Measurements from ENCODE around the gene AP2A2. TPM values are rescaled to one million over a fixed set of nuclear protein-coding genes. Genes with fewer than 3 reads are reported as not detected.

AP2A2 gene
- total RNA-seq, 1 experiment from 2014 or later: 43.1 TPM

GRCh38 chr11:1041936-1042608 is 116.4 kb downstream of the AP2A2 start:
- H3K4me3 ChIP-seq: no peak overlapping the region
- peaks cover 5% of the 10 kb centered on the region for H3K9me3 ChIP-seq
- peaks cover 6% of the 10 kb centered on the region; the same call in 1 of the 2 replicates for H3K27me3 ChIP-seq
- no peak for DNase-seq
- H3K36me3 ChIP-seq: no peaks in the 10 kb centered on the region

- peaks cover 5% of the 10 kb centered on the region for H3K9me3 ChIP-seq
- no peaks in the 10 kb centered on the region for H3K36me3 ChIP-seq
- no peak for DNase-seq
- H3K4me3 ChIP-seq: no peak overlapping the region
- H3K27me3 ChIP-seq: peaks cover 9% of the 10 kb centered on the region; the same call in 1 of the 2 replicates
Observed at GRCh38 chr11:1042626-1043562, 117.2 kb downstream of the AP2A2 start.

GRCh38 chr11:1043563-1044096 is 118.0 kb downstream of the AP2A2 start:
- DNase-seq: no peak
- H3K36me3 ChIP-seq: no peaks in the 10 kb centered on the region

GRCh38 chr11:1044160-1044559 is 118.5 kb downstream of the AP2A2 start:
- no peaks in the 10 kb centered on the region for H3K36me3 ChIP-seq
- H3K9me3 ChIP-seq: peaks cover 5% of the 10 kb centered on the region
- peaks cover 9% of the 10 kb centered on the region; the same call in 1 of the 2 replicates for H3K27me3 ChIP-seq
- no peak for DNase-seq
- no peak overlapping the region for H3K4me3 ChIP-seq

More at GRCh38 chr11:1043563-1044096, 118.0 kb downstream of the AP2A2 start:
- Histone ChIP-seq H3K9me3 (peaks cover 5% of the 10 kb centered on the region), H3K4me3 (no peak overlapping the region), H3K27me3 (peaks cover 9% of the 10 kb centered on the region; the same call in 1 of the 2 replicates)

GRCh38 chr11:1047595-1048156 is 122.0 kb downstream of the AP2A2 start:
- no peak overlapping the region for H3K4me3 ChIP-seq
- no peak for DNase-seq
- peaks cover 5% of the 10 kb centered on the region for H3K9me3 ChIP-seq
- H3K36me3 ChIP-seq: no peaks in the 10 kb centered on the region
- H3K27me3 ChIP-seq: peaks cover 9% of the 10 kb centered on the region; the same call in 1 of the 2 replicates

GRCh38 chr11:1048375-1049070 is 122.9 kb downstream of the AP2A2 start:
- Histone ChIP-seq H3K36me3 (no peaks in the 10 kb centered on the region), H3K4me3 (no peak overlapping the region), H3K27me3 (peaks cover 9% of the 10 kb centered on the region; the same call in 1 of the 2 replicates), H3K9me3 (peaks cover 5% of the 10 kb centered on the region)
- no peak for DNase-seq

GRCh38 chr11:1049071-1049405 is 123.4 kb downstream of the AP2A2 start:
- Histone ChIP-seq H3K4me3 (no peak overlapping the region), H3K9me3 (peaks cover 5% of the 10 kb centered on the region), H3K27me3 (peaks cover 9% of the 10 kb centered on the region; the same call in 1 of the 2 replicates), H3K36me3 (no peaks in the 10 kb centered on the region)
- DNase-seq: no peak

GRCh38 chr11:1049431-1049891 is 123.8 kb downstream of the AP2A2 start:
- Histone ChIP-seq H3K9me3 (peaks cover 5% of the 10 kb centered on the region), H3K27me3 (peaks cover 9% of the 10 kb centered on the region; the same call in 1 of the 2 replicates), H3K36me3 (no peaks in the 10 kb centered on the region), H3K4me3 (no peak overlapping the region)
- no peak for DNase-seq

GRCh38 chr11:1049911-1050580 is 124.4 kb downstream of the AP2A2 start:
- H3K27me3 ChIP-seq: peaks cover 5% of the 10 kb centered on the region; the same call in 1 of the 2 replicates
- no peak overlapping the region for H3K4me3 ChIP-seq
- H3K36me3 ChIP-seq: no peaks in the 10 kb centered on the region
- no peak for DNase-seq
- H3K9me3 ChIP-seq: peaks cover 1% of the 10 kb centered on the region

- Histone ChIP-seq H3K9me3 (no peaks in the 10 kb centered on the region), H3K27me3 (peaks cover 5% of the 10 kb centered on the region; the same call in 1 of the 2 replicates), H3K4me3 (no peak overlapping the region), H3K36me3 (no peaks in the 10 kb centered on the region)
- DNase-seq: peak; percentile 56
Observed at GRCh38 chr11:1050581-1051355, 125.1 kb downstream of the AP2A2 start.

GRCh38 chr11:1051356-1052132 is 125.9 kb downstream of the AP2A2 start:
- DNase-seq: no peak
- Histone ChIP-seq H3K4me3 (no peak overlapping the region), H3K27me3 (peaks cover 5% of the 10 kb centered on the region; the same call in 1 of the 2 replicates), H3K36me3 (no peaks in the 10 kb centered on the region), H3K9me3 (no peaks in the 10 kb centered on the region)

- Histone ChIP-seq H3K36me3 (no peaks in the 10 kb centered on the region), H3K4me3 (no peak overlapping the region), H3K9me3 (no peaks in the 10 kb centered on the region), H3K27me3 (no peaks in the 10 kb centered on the region; the same call in 1 of the 2 replicates)
- no peak for DNase-seq
Observed at GRCh38 chr11:1052133-1053011, 126.7 kb downstream of the AP2A2 start.

- no peak for DNase-seq
- Histone ChIP-seq H3K36me3 (no peaks in the 10 kb centered on the region), H3K4me3 (no peak overlapping the region), H3K9me3 (no peaks in the 10 kb centered on the region), H3K27me3 (no peaks in the 10 kb centered on the region)
Observed at GRCh38 chr11:1053121-1053901, 127.6 kb downstream of the AP2A2 start.

All from MG63 (cell line).